Dorsolateral prefrontal cortex (tissue), 118 donors: Measurements from ENCODE around the gene CALHM5. TPM values are rescaled to one million over a fixed set of nuclear protein-coding genes. Genes with fewer than 3 reads are reported as not detected.

Experiments
- total RNA-seq, 120 experiments: library from RNA; stranded (reverse); gene quantifications; one replicate each; pipeline versions ENCODE4 v1.2.3 to v1.2.4, GENCODE V29; 2022

The CALHM5 gene
- total RNA-seq, 120 experiments from 2014 or later, result 0.07 to 1.3 (median 0.38) TPM

Other genes with a start within 250 kb of the CALHM5 start
- gene TSPYL1, start 231.7 kb upstream of the CALHM5 start, total RNA-seq, result 100 to 1,000 TPM; 121 to 538 (median 358) TPM
- 10 to 100 TPM; 10.7 to 45.2 (median 20.5) TPM for gene DSE, start 140.7 kb upstream of the CALHM5 start, total RNA-seq
- gene CALHM6, start 50.3 kb upstream of the CALHM5 start, total RNA-seq, result 1 to 10 TPM in 62 of 120 experiments, under 1 TPM in 21, not detected in 37; 0.44 to 7.3 (median 1.7) TPM
- gene TRAPPC3L, start 34.0 kb downstream of the CALHM5 start, total RNA-seq, result under 1 TPM in 8 of 120 experiments, not detected in 112; 0.11 to 0.60 (median 0.20) TPM
- gene CALHM4, start 42.1 kb downstream of the CALHM5 start, total RNA-seq, result under 1 TPM in 3 of 120 experiments, not detected in 117; 0.44 to 0.63 (median 0.50) TPM
- gene RWDD1, start 59.9 kb downstream of the CALHM5 start, total RNA-seq, result 10 to 100 TPM; 25.9 to 50.3 (median 37.6) TPM
- gene RSPH4A, start 104.8 kb downstream of the CALHM5 start, total RNA-seq, result 1 to 10 TPM in 31 of 120 experiments, under 1 TPM in 86, not detected in 3; 0.18 to 2.0 (median 0.72) TPM
- gene ZUP1, start 157.1 kb downstream of the CALHM5 start, total RNA-seq, result 10 to 100 TPM in 119 of 120 experiments, 1 to 10 TPM in 1; 9.8 to 20.1 (median 14.5) TPM
- gene KPNA5, start 169.6 kb downstream of the CALHM5 start, total RNA-seq, result 10 to 100 TPM; 25.1 to 55.7 (median 40.1) TPM